KBM-7 (cell line): ENCODE results near the gene PRC1.

ENCODE experiments used
- DNase-seq: peaks from one replicate; pipeline ENCODE4 v3.0.0-alpha.2; 2015
- in situ Hi-C: fragments of 300-500 bp; cut with MboI; formaldehyde crosslinking; loops from 2 replicates; pipeline ENCODE4 v1.14.3; 2020; ENCODE audit warnings: low sequenced_read_pairs, low pct_unique_long_range_greater_than_20kb, mixed read lengths

Gene PRC1

GRCh38 chr15:90918034-90918788 is 76.1 kb downstream of the PRC1 start:
- in situ Hi-C loops, result no loop called here
- DNase-seq, result no peak

DNA sequence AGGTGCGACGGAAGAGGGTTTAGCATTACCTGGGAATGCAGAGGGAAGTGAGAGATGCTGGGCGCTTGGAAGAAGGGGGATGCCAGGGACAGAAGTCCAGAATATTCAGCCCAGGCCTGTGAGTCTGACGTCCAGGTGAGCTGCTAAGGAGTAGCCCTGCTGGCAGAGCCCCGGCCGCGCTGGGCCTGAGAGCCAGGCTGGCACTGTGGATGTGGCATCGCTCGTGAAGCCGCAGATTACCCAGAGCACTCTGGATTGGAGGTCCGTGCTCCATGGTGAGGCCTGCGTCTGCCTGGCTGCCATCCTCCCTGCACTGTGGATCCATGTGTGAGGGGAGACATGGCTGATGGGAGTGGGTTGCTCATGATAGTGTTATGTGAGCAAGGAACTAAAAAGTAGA is 76.8 kb downstream of the PRC1 start:
- in situ Hi-C loops, result no loop called here
- no peak for DNase-seq

- in situ Hi-C loops, result no loop called here
- DNase-seq, result no peak
Measured at GRCh38 chr15:90916461-90916860, 77.9 kb downstream of the PRC1 start.
